Ishikawa (cell line): ENCODE measurements around the gene RAD50.

ENCODE experiments used
- EP300 ChIP-seq: IDR thresholded peaks from 2 replicates; pipeline ENCODE4 v1.6.1; 2012; ENCODE audit warnings: borderline replicate concordance
- NFIC ChIP-seq: IDR thresholded peaks from 2 replicates; pipeline ENCODE4 v1.6.1; 2012
- TAF1 ChIP-seq: IDR thresholded peaks from 2 replicates; pipeline ENCODE4 v1.6.1; 2012; ENCODE audit warnings: low read depth, mild to moderate bottlenecking
- TEAD4 ChIP-seq: IDR thresholded peaks from 2 replicates; pipeline ENCODE4 v1.6.1; 2012

DNA sequence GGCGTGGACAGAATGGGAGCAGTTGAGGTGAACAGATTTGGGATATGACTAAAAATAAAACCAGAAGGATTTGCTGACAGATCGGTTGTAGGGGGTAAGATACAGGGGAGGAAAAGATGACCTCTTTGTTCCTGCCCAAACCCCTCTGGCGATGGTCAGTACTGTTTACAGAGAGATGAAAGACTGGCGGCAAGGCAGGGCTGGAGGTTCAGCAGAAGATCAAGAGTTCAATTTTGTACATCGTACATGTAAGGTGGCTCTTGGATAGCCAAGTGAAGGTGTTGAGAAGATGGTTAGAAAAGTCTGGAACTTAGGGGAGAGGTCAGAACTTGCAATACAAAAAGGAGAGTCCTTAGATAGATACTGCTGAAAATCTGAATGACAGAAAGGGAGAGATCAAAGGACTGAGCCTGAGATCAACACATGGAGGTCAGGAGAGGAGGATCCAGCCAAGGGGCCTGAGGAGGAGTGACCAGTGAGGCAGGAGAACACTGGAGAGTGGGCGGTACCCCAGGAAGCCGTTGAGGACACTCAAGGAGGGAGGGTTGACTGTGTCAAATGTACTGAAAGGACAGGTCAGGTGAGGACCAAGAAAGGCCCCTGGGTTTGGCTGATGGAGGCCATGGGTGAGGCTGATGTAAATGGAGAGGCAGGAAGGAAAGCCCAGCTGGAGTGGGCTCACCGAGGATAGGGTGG lies 124.2 kb downstream of the RAD50 start:
- TF ChIP-seq TAF1 (no peak), NFIC (no peak), EP300 (no peak), TEAD4 (no peak)
